Activated B cell treated with CpG ODN at 0.5 μM for 24 hours (primary cell): Measurements from ENCODE around the gene DYNC1LI1. TPM values are rescaled to one million over a fixed set of nuclear protein-coding genes. Genes with fewer than 3 reads are reported as not detected.

Source experiments
- ATAC-seq: fragments of 200-7000 bp; cut with Tn5 transposase; one replicate; pipeline ENCODE4 v1.10.0; 2021; ENCODE audit warnings: low read depth, mild to moderate bottlenecking, moderate library complexity
- CTCF ChIA-PET: fragments of 350-600 bp; sonication (Branson Sonifier 250); formaldehyde crosslinking; loops from one replicate; lab custom pipeline; 2021; ENCODE audit warnings: antibody characterized with exemption; lab: Charles Lee
- POLR2A ChIA-PET: fragments of 350-600 bp; sonication (Branson Sonifier 250); formaldehyde crosslinking; loops from one replicate; lab custom pipeline; 2021; ENCODE audit warnings: antibody characterized with exemption; lab: Charles Lee
- DNase-seq: peaks from one replicate; pipeline ENCODE4 v3.0.0; 2022
- H3K27ac Mint-ChIP-seq: one replicate; pipeline ENCODE4 v1.8.0; 2020; ENCODE audit warnings: mixed read lengths
- H3K27me3 Mint-ChIP-seq: one replicate; pipeline ENCODE4 v1.8.0; 2021; ENCODE audit warnings: mixed read lengths
- H3K36me3 Mint-ChIP-seq: one replicate; pipeline ENCODE4 v1.8.0; 2021; ENCODE audit warnings: low read depth, mixed read lengths
- H3K4me1 Mint-ChIP-seq: one replicate; pipeline ENCODE4 v1.8.0; 2021; ENCODE audit warnings: mixed read lengths
- H3K4me3 Mint-ChIP-seq: one replicate; pipeline ENCODE4 v1.8.0; 2020; ENCODE audit warnings: mild to moderate bottlenecking, mixed read lengths
- H3K9me3 Mint-ChIP-seq: one replicate; pipeline ENCODE4 v1.8.0; 2020; ENCODE audit warnings: mixed read lengths
- intact Hi-C: fragments of 100-400 bp; cut with micrococcal nuclease; formaldehyde crosslinking; loops from one replicate; pipeline ENCODE4 v1.15.1; 2024
- total RNA-seq: library from RNA; stranded (reverse); gene quantifications from 2 replicates; pipeline ENCODE4 v1.2.3, GENCODE V29; 2022
- TF ChIP-seq, protein P1 (sequence below): fragments of 200-600 bp; IDR thresholded peaks from one replicate; pipeline ENCODE4 v1.8.0; 2022; ENCODE audit warnings: antibody characterized with exemption, mild to moderate bottlenecking

The DYNC1LI1 gene
- total RNA-seq, 1 donor from 2014 or later: 38.8 TPM

- peaks cover 59% of the 10 kb centered on the region for H3K4me1 Mint-ChIP-seq
- peak overlapping the region; percentile 43 for H3K27ac Mint-ChIP-seq
- no peaks in the 10 kb centered on the region for H3K27me3 Mint-ChIP-seq
- ChIA-PET POLR2A (no interaction called here), CTCF (interaction anchor here (1.1 kb wide), 1 partner anchor 32 kb away, joined by 5 read pairs; no protein-coding TSS in a partner anchor)
- H3K36me3 Mint-ChIP-seq: peaks cover 43% of the 10 kb centered on the region
- H3K9me3 Mint-ChIP-seq: no peaks in the 10 kb centered on the region
- no peak for DNase-seq
- TF ChIP-seq, protein P1, sequence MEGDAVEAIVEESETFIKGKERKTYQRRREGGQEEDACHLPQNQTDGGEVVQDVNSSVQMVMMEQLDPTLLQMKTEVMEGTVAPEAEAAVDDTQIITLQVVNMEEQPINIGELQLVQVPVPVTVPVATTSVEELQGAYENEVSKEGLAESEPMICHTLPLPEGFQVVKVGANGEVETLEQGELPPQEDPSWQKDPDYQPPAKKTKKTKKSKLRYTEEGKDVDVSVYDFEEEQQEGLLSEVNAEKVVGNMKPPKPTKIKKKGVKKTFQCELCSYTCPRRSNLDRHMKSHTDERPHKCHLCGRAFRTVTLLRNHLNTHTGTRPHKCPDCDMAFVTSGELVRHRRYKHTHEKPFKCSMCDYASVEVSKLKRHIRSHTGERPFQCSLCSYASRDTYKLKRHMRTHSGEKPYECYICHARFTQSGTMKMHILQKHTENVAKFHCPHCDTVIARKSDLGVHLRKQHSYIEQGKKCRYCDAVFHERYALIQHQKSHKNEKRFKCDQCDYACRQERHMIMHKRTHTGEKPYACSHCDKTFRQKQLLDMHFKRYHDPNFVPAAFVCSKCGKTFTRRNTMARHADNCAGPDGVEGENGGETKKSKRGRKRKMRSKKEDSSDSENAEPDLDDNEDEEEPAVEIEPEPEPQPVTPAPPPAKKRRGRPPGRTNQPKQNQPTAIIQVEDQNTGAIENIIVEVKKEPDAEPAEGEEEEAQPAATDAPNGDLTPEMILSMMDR: no peak
- H3K4me3 Mint-ChIP-seq: peak overlapping the region; percentile 98
- no peak for ATAC-seq
- intact Hi-C loops: no loop called here
These were observed 71.1 kb downstream of the DYNC1LI1 start for GRCh38 chr3:32499585-32499984.

DNA sequence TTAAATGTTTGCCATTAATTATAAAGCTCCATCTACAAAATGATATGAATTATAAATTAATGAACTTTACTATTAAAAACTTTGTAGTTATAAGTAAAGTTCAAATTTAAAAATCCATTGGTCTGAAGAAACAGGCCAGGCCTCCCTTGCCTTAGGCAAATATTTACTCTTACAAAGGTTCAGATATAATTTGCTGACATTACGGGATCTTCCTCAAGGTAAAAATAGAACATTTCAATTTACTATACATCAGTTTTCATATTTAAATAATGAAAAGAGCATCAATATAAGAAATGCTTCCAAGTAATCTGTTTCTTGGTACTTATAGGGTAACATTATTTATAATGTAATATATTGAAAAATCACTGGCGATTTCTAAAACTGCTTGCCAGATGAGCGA lies 71.7 kb downstream of the DYNC1LI1 start:
- no peak overlapping the region for H3K27ac Mint-ChIP-seq
- H3K4me3 Mint-ChIP-seq: no peak overlapping the region
- no peaks in the 10 kb centered on the region for H3K9me3 Mint-ChIP-seq
- POLR2A ChIA-PET: no interaction called here
- peaks cover 43% of the 10 kb centered on the region for H3K36me3 Mint-ChIP-seq
- ATAC-seq: no peak
- no peak for DNase-seq
- TF ChIP-seq, protein P1: no peak
- intact Hi-C loops: no loop called here
- CTCF ChIA-PET: interaction anchor here (2.0 kb wide), 1 partner anchor 31 kb away, joined by 7 read pairs; no protein-coding TSS in a partner anchor
- no peaks in the 10 kb centered on the region for H3K27me3 Mint-ChIP-seq
- peaks cover 59% of the 10 kb centered on the region for H3K4me1 Mint-ChIP-seq

GRCh38 chr3:32498252-32498651 lies 72.4 kb downstream of the DYNC1LI1 start:
- Mint-ChIP-seq H3K27ac (peak overlapping the region; percentile 74), H3K9me3 (no peaks in the 10 kb centered on the region), H3K4me1 (peaks cover 59% of the 10 kb centered on the region), H3K4me3 (peak overlapping the region; percentile 56), H3K36me3 (peaks cover 43% of the 10 kb centered on the region), H3K27me3 (no peaks in the 10 kb centered on the region)
- intact Hi-C loops: no loop called here
- POLR2A ChIA-PET: interaction anchor here (0.7 to 3.0 kb wide), 6 partner anchors 14 to 276 kb away, joined by 4 to 38 read pairs (median 8); no protein-coding TSS in a partner anchor
- no peak for DNase-seq
- TF ChIP-seq, protein P1: no peak
- CTCF ChIA-PET: interaction anchor here (2.0 kb wide), 1 partner anchor 30 kb away, joined by 7 read pairs; no protein-coding TSS in a partner anchor
- no peak for ATAC-seq

DNA sequence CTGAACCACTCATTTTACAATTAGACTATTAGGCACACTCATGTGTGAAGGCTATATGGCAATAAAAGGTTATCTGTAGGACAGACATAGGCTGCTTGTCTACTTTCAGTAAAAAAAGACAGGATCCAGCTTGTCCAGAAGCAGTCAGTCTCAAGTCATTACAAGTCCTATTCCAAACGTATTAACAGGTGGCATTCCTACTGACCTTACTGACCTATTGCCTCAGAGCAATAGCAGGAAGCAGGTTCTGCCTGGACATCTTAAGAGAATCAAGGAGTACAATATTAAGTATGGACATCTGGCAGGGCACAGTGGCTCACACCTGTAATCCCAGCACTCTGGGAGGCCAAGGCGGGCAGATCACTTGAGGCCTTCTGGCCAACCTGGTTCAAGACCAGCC lies 75.0 kb downstream of the DYNC1LI1 start:
- H3K27me3 Mint-ChIP-seq: no peaks in the 10 kb centered on the region
- H3K9me3 Mint-ChIP-seq: no peaks in the 10 kb centered on the region
- TF ChIP-seq, protein P1: no peak
- H3K36me3 Mint-ChIP-seq: peaks cover 32% of the 10 kb centered on the region
- H3K4me3 Mint-ChIP-seq: peak overlapping the region; percentile 24
- DNase-seq (no peak), ATAC-seq (no peak)
- H3K4me1 Mint-ChIP-seq: peaks cover 45% of the 10 kb centered on the region
- CTCF ChIA-PET: interaction anchor here (1.5 kb wide), 2 partner anchors 26 to 121 kb away, joined by 4 read pairs; no protein-coding TSS in a partner anchor
- intact Hi-C loops: no loop called here
- POLR2A ChIA-PET: interaction anchor here (0.6 to 3.0 kb wide), 4 partner anchors 8 to 192 kb away, joined by 3 to 38 read pairs (median 6); no protein-coding TSS in a partner anchor
- H3K27ac Mint-ChIP-seq: peak overlapping the region; percentile 68

DNA sequence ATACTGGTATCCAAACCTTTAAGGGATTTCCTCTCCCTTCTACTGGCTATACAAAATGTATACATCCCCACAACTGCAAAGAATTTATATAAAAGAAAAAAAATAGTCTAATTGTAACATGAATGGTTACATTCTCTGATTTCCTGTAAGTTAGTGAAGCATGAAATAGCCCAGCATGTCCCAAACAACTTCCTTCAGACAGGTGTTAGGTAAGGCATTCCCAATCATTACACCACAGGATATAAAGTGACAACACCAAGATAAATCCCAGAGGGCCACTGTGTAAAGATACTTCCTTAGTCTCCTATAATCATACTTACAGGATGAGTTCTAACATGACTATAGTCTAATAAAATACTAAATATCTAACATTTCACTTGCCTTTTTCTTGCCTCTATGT lies 75.6 kb downstream of the DYNC1LI1 start:
- H3K27ac Mint-ChIP-seq: peak overlapping the region; percentile 68

More for the DNA sequence above, 75.6 kb downstream of the DYNC1LI1 start:
- no peak overlapping the region for H3K4me3 Mint-ChIP-seq
- H3K4me1 Mint-ChIP-seq: peaks cover 40% of the 10 kb centered on the region
- H3K9me3 Mint-ChIP-seq: no peaks in the 10 kb centered on the region
- CTCF ChIA-PET: interaction anchor here (1.5 kb wide), 1 partner anchor 120 kb away, joined by 4 read pairs; no protein-coding TSS in a partner anchor
- POLR2A ChIA-PET: interaction anchor here (1.7 kb wide), 1 partner anchor 10 kb away, joined by 10 read pairs; no protein-coding TSS in a partner anchor
- intact Hi-C loops: no loop called here
- ATAC-seq (no peak), DNase-seq (no peak)
- TF ChIP-seq, protein P1: no peak
- peaks cover 29% of the 10 kb centered on the region for H3K36me3 Mint-ChIP-seq
- H3K27me3 Mint-ChIP-seq: no peaks in the 10 kb centered on the region
